ENCODE results near the gene ZBTB32.
"Not testable (repeated sequence)": the region's sequence is repeated elsewhere in the genome, so short reads cannot be mapped to it uniquely, and the experiment has no call there.

The ZBTB32 gene

GRCh38 chr19:35721374-35721773 is 17.0 kb downstream of the ZBTB32 start:
- DNase-seq: no peak

- DNase-seq: no peak
Observed at GRCh38 chr19:35722461-35722860, 18.1 kb downstream of the ZBTB32 start.

- DNase-seq: no peak
Observed at GRCh38 chr19:35722897-35723296, 18.5 kb downstream of the ZBTB32 start.

- DNase-seq: no peak
Observed at GRCh38 chr19:35723671-35724070, 19.3 kb downstream of the ZBTB32 start.

GRCh38 chr19:35724132-35724531 is 19.8 kb downstream of the ZBTB32 start:
- DNase-seq: not testable (repeated sequence)

GRCh38 chr19:35724560-35724959 is 20.2 kb downstream of the ZBTB32 start:
- DNase-seq: no peak

GRCh38 chr19:35725216-35725861 is 21.0 kb downstream of the ZBTB32 start:
- no peak for DNase-seq

- DNase-seq: no peak
Observed at GRCh38 chr19:35727053-35727955, 22.9 kb downstream of the ZBTB32 start.

- DNase-seq: no peak
Observed at GRCh38 chr19:35727956-35728706, 23.8 kb downstream of the ZBTB32 start.

GRCh38 chr19:35729021-35729420 is 24.7 kb downstream of the ZBTB32 start:
- DNase-seq: no peak

GRCh38 chr19:35729763-35730162 is 25.4 kb downstream of the ZBTB32 start:
- no peak for DNase-seq

GRCh38 chr19:35730326-35730725 is 26.0 kb downstream of the ZBTB32 start:
- DNase-seq: no peak

GRCh38 chr19:35731353-35731752 is 27.0 kb downstream of the ZBTB32 start:
- DNase-seq: no peak

GRCh38 chr19:35731779-35732405 is 27.5 kb downstream of the ZBTB32 start:
- no peak for DNase-seq

GRCh38 chr19:35732540-35733179 is 28.3 kb downstream of the ZBTB32 start:
- no peak for DNase-seq

GRCh38 chr19:35733180-35734125 is 29.1 kb downstream of the ZBTB32 start:
- no peak for DNase-seq

- no peak for DNase-seq
Observed at GRCh38 chr19:35734273-35734672, 29.9 kb downstream of the ZBTB32 start.

- DNase-seq: no peak
Observed at GRCh38 chr19:35734889-35735288, 30.5 kb downstream of the ZBTB32 start.

GRCh38 chr19:35736913-35737886 is 32.8 kb downstream of the ZBTB32 start:
- no peak for DNase-seq

All from activated effector memory CD4-positive, alpha-beta T cell treated with Interleukin-2 at 50 U/mL for 16 hours (primary cell).